A673 (cell line): Measurements from ENCODE around the gene FRMD5. TPM values are rescaled to one million over a fixed set of nuclear protein-coding genes. Genes with fewer than 3 reads are reported as not detected.

ENCODE experiments used
- BruUV-seq: library from RNA; stranded (reverse); fragments of 400-500 nt; replicated peaks from 2 replicates; lab custom pipeline; 2021; lab: Mats Ljungman, UMichigan
- CTCF ChIA-PET: fragments of 300-600 bp; sonication (Branson Sonifier 250); formaldehyde crosslinking; loops from one replicate; lab custom pipeline; 2022; ENCODE audit warnings: antibody characterized with exemption; lab: Charles Lee
- POLR2A ChIA-PET: fragments of 300-600 bp; sonication (Branson Sonifier 250); formaldehyde crosslinking; loops from one replicate; lab custom pipeline; 2022; ENCODE audit warnings: antibody characterized with exemption; ENCODE audit not compliant: low non-redundant PET; lab: Charles Lee
- DNase-seq: peaks from one replicate; pipeline ENCODE4 v3.0.0-alpha.2; 2015; ENCODE audit warnings: low spot score
- H3K27ac ChIP-seq: fragments of 200-600 bp; sonication (generic); 2 replicates; pipeline ENCODE4 v1.5.1; 2016; ENCODE audit warnings: mixed run types, low read depth, mild to moderate bottlenecking, mixed read lengths, antibody characterized with exemption, low read length; ENCODE audit not compliant: poor library complexity, severe bottlenecking
- H3K27me3 ChIP-seq: fragments of 200-600 bp; sonication (generic); replicated peaks from 2 replicates; pipeline ENCODE4 v1.6.1; 2017; ENCODE audit warnings: mixed run types, low read depth, mild to moderate bottlenecking, mixed read lengths, antibody characterized with exemption, low read length; ENCODE audit not compliant: insufficient read depth, poor library complexity
- H3K36me3 ChIP-seq: fragments of 200-600 bp; sonication (generic); 2 replicates; pipeline ENCODE4 v1.6.1; 2016; ENCODE audit warnings: mixed run types, mild to moderate bottlenecking, mixed read lengths, antibody characterized with exemption, low read length; ENCODE audit not compliant: insufficient read depth, poor library complexity, severe bottlenecking
- H3K4me1 ChIP-seq: fragments of 200-600 bp; sonication (generic); 2 replicates; pipeline ENCODE4 v1.6.1; 2017; ENCODE audit warnings: mixed run types, mild to moderate bottlenecking, mixed read lengths, antibody characterized with exemption, low read length; ENCODE audit not compliant: insufficient read depth, poor library complexity, severe bottlenecking
- H3K4me3 ChIP-seq: fragments of 200-600 bp; sonication (generic); 2 replicates; pipeline ENCODE4 v1.5.1; 2016; ENCODE audit warnings: low read depth, mixed run types, mild to moderate bottlenecking, mixed read lengths, low read length; ENCODE audit not compliant: poor library complexity, severe bottlenecking
- H3K9me3 ChIP-seq: fragments of 200-600 bp; sonication (generic); 2 replicates; pipeline ENCODE4 v1.6.1; 2016; ENCODE audit warnings: mixed run types, low read depth, mild to moderate bottlenecking, mixed read lengths, antibody characterized with exemption, low read length; ENCODE audit not compliant: poor library complexity, severe bottlenecking
- CTCF ChIP-seq: fragments of 300-800, 200-600 bp; sonication (generic); conservative IDR thresholded peaks from 2 replicates; pipeline ENCODE4 v1.5.1; 2017; ENCODE audit warnings: low read depth, mild to moderate bottlenecking, antibody characterized with exemption, low read length, moderate library complexity, mixed read lengths
- EZH2 ChIP-seq: fragments of 200-600 bp; sonication (generic); IDR thresholded peaks from 2 replicates; pipeline ENCODE4 v1.6.1; 2017; ENCODE audit warnings: borderline replicate concordance, low read depth, mild to moderate bottlenecking, mixed read lengths, antibody characterized with exemption, low read length; ENCODE audit not compliant: poor library complexity, severe bottlenecking
- intact Hi-C: fragments of 100-400 bp; cut with micrococcal nuclease; formaldehyde crosslinking; loops from one replicate; pipeline ENCODE4 v1.10.0; 2022; ENCODE audit not compliant: unreplicated experiment
- total RNA-seq: library from RNA; stranded (reverse); gene quantifications from 2 replicates; pipeline ENCODE4 v1.2.3, GENCODE V29; 2021

FRMD5 gene
- total RNA-seq, 1 experiment from 2014 or later = 2.6 TPM

- BruUV-seq = no TSS peak
- ChIA-PET POLR2A (no interaction called here), CTCF (no interaction called here)
- Histone ChIP-seq H3K4me1 (no peaks in the 10 kb centered on the region), H3K9me3 (no peaks in the 10 kb centered on the region), H3K27me3 (no peaks in the 10 kb centered on the region), H3K4me3 (no peak overlapping the region), H3K27ac (no peak overlapping the region), H3K36me3 (no peaks in the 10 kb centered on the region)
- no peak for DNase-seq
- intact Hi-C loops = no loop called here
- TF ChIP-seq EZH2 = no peak
- no peak for TF ChIP-seq CTCF
These were observed 205.1 kb downstream of the FRMD5 start for GRCh38 chr15:43989938-43990337.

- CTCF ChIA-PET = no interaction called here
These were observed 206.2 kb downstream of the FRMD5 start for GRCh38 chr15:43988900-43989299.

GRCh38 chr15:43987924-43988323 is 207.1 kb downstream of the FRMD5 start:
- BruUV-seq = no TSS peak
- TF ChIP-seq CTCF (no peak), EZH2 (no peak)
- Histone ChIP-seq H3K4me3 (no peak overlapping the region), H3K27me3 (no peaks in the 10 kb centered on the region), H3K9me3 (no peaks in the 10 kb centered on the region), H3K4me1 (no peaks in the 10 kb centered on the region), H3K36me3 (no peaks in the 10 kb centered on the region), H3K27ac (no peak overlapping the region)
- no peak for DNase-seq
- intact Hi-C loops = no loop called here
- CTCF ChIA-PET = no interaction called here
- POLR2A ChIA-PET = no interaction called here

More at GRCh38 chr15:43988900-43989299, 206.2 kb downstream of the FRMD5 start:
- Histone ChIP-seq H3K4me3 (no peak overlapping the region), H3K4me1 (no peaks in the 10 kb centered on the region), H3K27ac (no peak overlapping the region), H3K27me3 (no peaks in the 10 kb centered on the region), H3K9me3 (no peaks in the 10 kb centered on the region), H3K36me3 (no peaks in the 10 kb centered on the region)
- TF ChIP-seq CTCF = no peak
- TF ChIP-seq EZH2 = no peak
- intact Hi-C loops = no loop called here
- DNase-seq = no peak
- BruUV-seq = no TSS peak
- POLR2A ChIA-PET = no interaction called here
